Measurements from ENCODE around the gene DTWD2.
"Not testable (repeated sequence)": the region's sequence is repeated elsewhere in the genome, so short reads cannot be mapped to it uniquely, and the experiment has no call there.

DTWD2 gene

GRCh38 chr5:118952306-118952705 lies 36.0 kb downstream of the DTWD2 start:
- DNase-seq (ENCODE audit: low read depth in 2 of 2): not testable (repeated sequence)

- not testable (repeated sequence) for DNase-seq (ENCODE audit: low read depth in 2 of 2)
Measured at GRCh38 chr5:118950354-118950753, 38.0 kb downstream of the DTWD2 start.

GRCh38 chr5:118946138-118946800 lies 42.1 kb downstream of the DTWD2 start:
- no peak for DNase-seq (ENCODE audit: low read depth in 2 of 2)

- no peak for DNase-seq (ENCODE audit: low read depth in 2 of 2)
Measured at GRCh38 chr5:118937393-118938061, 50.8 kb downstream of the DTWD2 start.

- DNase-seq (ENCODE audit: low read depth in 2 of 2): no peak
Measured at GRCh38 chr5:118933703-118934102, 54.6 kb downstream of the DTWD2 start.

GRCh38 chr5:118931564-118931963 lies 56.8 kb downstream of the DTWD2 start:
- no peak for DNase-seq (ENCODE audit: low read depth in 2 of 2)

- no peak for DNase-seq (ENCODE audit: low read depth in 2 of 2)
Measured at GRCh38 chr5:118924006-118924389, 64.3 kb downstream of the DTWD2 start.

GRCh38 chr5:118923295-118924005 lies 64.9 kb downstream of the DTWD2 start:
- no peak for DNase-seq (ENCODE audit: low read depth in 2 of 2)

GRCh38 chr5:118921866-118922265 lies 66.5 kb downstream of the DTWD2 start:
- no peak for DNase-seq (ENCODE audit: low read depth in 2 of 2)

GRCh38 chr5:118919016-118919415 lies 69.3 kb downstream of the DTWD2 start:
- no peak for DNase-seq (ENCODE audit: low read depth in 2 of 2)

- DNase-seq (ENCODE audit: low read depth in 2 of 2): no peak
Measured at GRCh38 chr5:118918232-118918631, 70.1 kb downstream of the DTWD2 start.

GRCh38 chr5:118907536-118907935 lies 80.8 kb downstream of the DTWD2 start:
- DNase-seq (ENCODE audit: low read depth in 2 of 2): not testable (repeated sequence)

- no peak for DNase-seq (ENCODE audit: low read depth in 2 of 2)
Measured at GRCh38 chr5:118906947-118907346, 81.4 kb downstream of the DTWD2 start.

- no peak for DNase-seq (ENCODE audit: low read depth in 2 of 2)
Measured at GRCh38 chr5:118905196-118905595, 83.2 kb downstream of the DTWD2 start.

GRCh38 chr5:118902656-118903438 lies 85.5 kb downstream of the DTWD2 start:
- no peak for DNase-seq (ENCODE audit: low read depth in 2 of 2)

GRCh38 chr5:118894709-118895108 lies 93.6 kb downstream of the DTWD2 start:
- DNase-seq (ENCODE audit: low read depth in 2 of 2): no peak

GRCh38 chr5:118891252-118891651 lies 97.1 kb downstream of the DTWD2 start:
- DNase-seq (ENCODE audit: low read depth in 2 of 2): no peak

- DNase-seq (ENCODE audit: low read depth in 2 of 2): no peak
Measured at GRCh38 chr5:118889165-118889564, 99.2 kb downstream of the DTWD2 start.

GRCh38 chr5:118888556-118888955 lies 99.8 kb downstream of the DTWD2 start:
- no peak for DNase-seq (ENCODE audit: low read depth in 2 of 2)

GRCh38 chr5:118883362-118883761 lies 105.0 kb downstream of the DTWD2 start:
- DNase-seq (ENCODE audit: low read depth in 2 of 2): no peak

- no peak for DNase-seq (ENCODE audit: low read depth in 2 of 2)
Measured at GRCh38 chr5:118882666-118883065, 105.7 kb downstream of the DTWD2 start.

GRCh38 chr5:118876852-118877251 lies 111.5 kb downstream of the DTWD2 start:
- not testable (repeated sequence) for DNase-seq (ENCODE audit: low read depth in 2 of 2)

Measured in stimulated activated CD4-positive, alpha-beta T cell treated with anti-CD3 and anti-CD28 coated beads, Interleukin-1b, Interleukin-23, amount 100 ng/mL, for 1 hour (primary cell).